H1 (cell line): Measurements from ENCODE around the gene CDC45. TPM values are rescaled to one million over a fixed set of nuclear protein-coding genes. Genes with fewer than 3 reads are reported as not detected.

Experiments
- CTCF ChIA-PET: fragments of 300-600 bp; sonication (Branson Sonifier 250); formaldehyde crosslinking; loops from one replicate; lab custom pipeline; 2021; ENCODE audit not compliant: partially characterized antibody; lab: Charles Lee
- POLR2A ChIA-PET: fragments of 300-600 bp; sonication (Branson Sonifier 250); formaldehyde crosslinking; loops from one replicate; lab custom pipeline; 2021; ENCODE audit warnings: inconsistent platforms; ENCODE audit not compliant: partially characterized antibody; lab: Charles Lee
- DNase-seq, 2 experiments: peaks; one replicate each; pipeline versions ENCODE4 v3.0.0 to v3.0.0-alpha.2; 2010 to 2022; ENCODE audit warnings: low spot score in 2 of 2, low read depth in 1 of 2, mixed read lengths in 1 of 2
- FAIRE-seq: peaks from 2 replicates; lab custom pipeline; 2011; peaks lifted over from hg19 to GRCh38; lab: Jason Lieb, UNC
- H2AFZ ChIP-seq: 2 replicates; pipeline ENCODE4 v1.8.1; 2012; ENCODE audit warnings: low read length, inconsistent platforms
- H2AK5ac ChIP-seq: 2 replicates; pipeline ENCODE4 v1.6.1; 2013; ENCODE audit warnings: low read depth, low read length
- H2BK120ac ChIP-seq: replicated peaks from 2 replicates; pipeline ENCODE3; 2013; ENCODE audit warnings: low read depth, low read length, inconsistent platforms
- H2BK12ac ChIP-seq: 2 replicates; pipeline ENCODE4 v1.6.1; 2013; ENCODE audit warnings: low read depth, low read length
- H2BK15ac ChIP-seq: 2 replicates; pipeline ENCODE4 v1.6.1; 2013; ENCODE audit warnings: low read length
- H2BK20ac ChIP-seq: 2 replicates; pipeline ENCODE4 v1.6.1; 2013; ENCODE audit warnings: low read length
- H2BK5ac ChIP-seq: 2 replicates; pipeline ENCODE4 v1.6.1; 2013; ENCODE audit warnings: low read depth, low read length
- H3K14ac ChIP-seq: 2 replicates; pipeline ENCODE4 v1.6.1; 2013; ENCODE audit warnings: inconsistent platforms; ENCODE audit not compliant: insufficient read length
- H3K18ac ChIP-seq: 2 replicates; pipeline ENCODE4 v1.6.1; 2013; ENCODE audit warnings: low read length; ENCODE audit errors: extremely low read depth
- H3K23ac ChIP-seq: 2 replicates; pipeline ENCODE4 v1.6.1; 2013; ENCODE audit warnings: inconsistent platforms; ENCODE audit not compliant: insufficient read length
- H3K23me2 ChIP-seq: 2 replicates; pipeline ENCODE4 v1.6.1; 2013; ENCODE audit warnings: low read depth, low read length
- H3K27ac ChIP-seq: 2 replicates; pipeline ENCODE4 v1.6.1; 2011; ENCODE audit warnings: low read depth, low read length, inconsistent platforms
- H3K27me3 ChIP-seq, 4 experiments: replicated peaks in 1 of 4; 1 replicate in 1 of 4; 2 replicates in 3 of 4; pipeline versions ENCODE4 v1.6.1 to v1.8.1; 2011 to 2013; ENCODE audit warnings: low read length in 3 of 4, mild to moderate bottlenecking in 3 of 4, inconsistent platforms in 2 of 4, mixed read lengths in 2 of 4, moderate library complexity in 1 of 4; ENCODE audit not compliant: control insufficient read depth in 3 of 4, insufficient read depth in 3 of 4; ENCODE audit errors: extremely low read depth in 1 of 4
- H3K36me3 ChIP-seq, 4 experiments: 2 replicates each; pipeline versions ENCODE4 v1.6.1 to v1.8.1; 2011 to 2013; ENCODE audit warnings: mild to moderate bottlenecking in 4 of 4, low read length in 3 of 4, moderate library complexity in 2 of 4, control low read depth in 1 of 4, inconsistent platforms in 1 of 4; ENCODE audit not compliant: insufficient read depth in 4 of 4, control insufficient read depth in 2 of 4
- H3K4ac ChIP-seq: replicated peaks from 2 replicates; pipeline ENCODE3; 2013; ENCODE audit warnings: low read length, low read depth, mixed read lengths, inconsistent platforms; ENCODE audit not compliant: insufficient read length
- H3K4me1 ChIP-seq, 4 experiments: replicated peaks in 1 of 4; 1 replicate in 1 of 4; 2 replicates in 3 of 4; pipeline versions ENCODE4 v1.6.1 to v1.8.1; 2011 to 2013; ENCODE audit warnings: low read length in 3 of 4, inconsistent platforms in 2 of 4, mixed read lengths in 1 of 4; ENCODE audit not compliant: insufficient read depth in 4 of 4, control insufficient read depth in 3 of 4
- H3K4me2 ChIP-seq, 2 experiments: 2 replicates each; pipeline versions ENCODE4 v1.6.1 to v1.8.1; 2011 to 2013; ENCODE audit warnings: low read depth in 2 of 2, low read length in 2 of 2, control low read depth in 1 of 2, inconsistent platforms in 1 of 2, mild to moderate bottlenecking in 1 of 2; ENCODE audit not compliant: insufficient read depth in 1 of 2
- H3K4me3 ChIP-seq, 4 experiments: fragments of 200-600, 300-600 bp in 1 of 4; sonication (generic), shearing (Covaris generic), sonication (Bioruptor Twin) in 1 of 4; 2 replicates each; pipeline versions ENCODE4 v1.5.1 to v1.8.1; 2011 to 2016; ENCODE audit warnings: low read length in 4 of 4, low read depth in 3 of 4, control low read depth in 2 of 4, inconsistent platforms in 2 of 4, mild to moderate bottlenecking in 2 of 4, mixed read lengths in 1 of 4, moderate library complexity in 1 of 4; ENCODE audit not compliant: insufficient read depth in 2 of 4; ENCODE audit errors: extremely low read depth in 1 of 4
- H3K56ac ChIP-seq: replicated peaks from 2 replicates; pipeline ENCODE3; 2013; ENCODE audit warnings: low read depth, mild to moderate bottlenecking, mixed read lengths, low read length, inconsistent platforms; ENCODE audit not compliant: insufficient read length
- H3K79me1 ChIP-seq: 2 replicates; pipeline ENCODE4 v1.6.1; 2013; ENCODE audit warnings: low read depth, low read length, control low read depth
- H3K79me2 ChIP-seq, 2 experiments: 2 replicates each; pipeline versions ENCODE4 v1.6.1 to v1.8.1; 2012 to 2013; ENCODE audit warnings: low read length in 2 of 2, mild to moderate bottlenecking in 2 of 2, inconsistent platforms in 1 of 2; ENCODE audit not compliant: insufficient read depth in 2 of 2, control insufficient read depth in 1 of 2
- H3K9ac ChIP-seq, 4 experiments: replicated peaks in 1 of 4; 1 replicate in 1 of 4; 2 replicates in 3 of 4; pipeline versions ENCODE4 v1.6.1 to v1.8.1; 2011 to 2013; ENCODE audit warnings: low read depth in 3 of 4, low read length in 3 of 4, control low read depth in 2 of 4, mild to moderate bottlenecking in 2 of 4, moderate library complexity in 2 of 4, inconsistent platforms in 1 of 4; ENCODE audit errors: extremely low read depth in 1 of 4
- H3K9me3 ChIP-seq, 2 experiments: 2 replicates each; pipeline versions ENCODE4 v1.6.1 to v1.8.1; 2012 to 2013; ENCODE audit warnings: mild to moderate bottlenecking in 2 of 2, moderate library complexity in 2 of 2, control low read depth in 1 of 2, inconsistent platforms in 1 of 2, low read depth in 1 of 2, low read length in 1 of 2, mixed read lengths in 1 of 2; ENCODE audit not compliant: insufficient read depth in 2 of 2
- H4K20me1 ChIP-seq, 2 experiments: replicated peaks in 1 of 2; 2 replicates each; pipeline versions ENCODE3 to v1.8.1; 2011 to 2013; ENCODE audit warnings: inconsistent platforms in 2 of 2, low read length in 2 of 2, mild to moderate bottlenecking in 1 of 2; ENCODE audit not compliant: insufficient read depth in 2 of 2, control insufficient read depth in 1 of 2
- H4K5ac ChIP-seq: 2 replicates; pipeline ENCODE4 v1.6.1; 2013; ENCODE audit warnings: low read length, low read depth, mixed read lengths, inconsistent platforms; ENCODE audit not compliant: insufficient read length
- H4K8ac ChIP-seq: 2 replicates; pipeline ENCODE4 v1.8.0; 2013; ENCODE audit warnings: mild to moderate bottlenecking, moderate library complexity, low read length, inconsistent platforms; ENCODE audit not compliant: insufficient read depth; ENCODE audit errors: extremely low read depth
- H4K91ac ChIP-seq: replicated peaks from 2 replicates; pipeline ENCODE3; 2013; ENCODE audit warnings: low read length, mixed read lengths, inconsistent platforms; ENCODE audit not compliant: insufficient read length
- KDM1A ChIP-seq: fragments of 200-600, 300-600 bp; sonication (generic); IDR thresholded peaks from 2 replicates; pipeline ENCODE4 v1.7.1; 2016; ENCODE audit warnings: mild to moderate bottlenecking, low read length, borderline replicate concordance
- KDM4A ChIP-seq: IDR thresholded peaks from one replicate; pipeline ENCODE4 v1.7.1; 2012; ENCODE audit warnings: low read depth, mild to moderate bottlenecking, moderate library complexity, low read length, inconsistent platforms; ENCODE audit not compliant: severe bottlenecking
- MAFK ChIP-seq: IDR thresholded peaks from 2 replicates; pipeline ENCODE4 v1.6.1; 2012; ENCODE audit warnings: low read depth, mild to moderate bottlenecking, improper control_type of control experiment, low read length
- POU5F1 ChIP-seq: IDR thresholded peaks from 2 replicates; pipeline ENCODE4 v1.6.1; 2011; ENCODE audit warnings: low read depth, mild to moderate bottlenecking, low read length, moderate library complexity
- SRF ChIP-seq: IDR thresholded peaks from 2 replicates; pipeline ENCODE4 v1.6.1; 2011; ENCODE audit warnings: mild to moderate bottlenecking, low read depth, low read length, moderate library complexity
- TCF12 ChIP-seq: IDR thresholded peaks from 2 replicates; pipeline ENCODE4 v1.6.1; 2011; ENCODE audit warnings: low read depth, mild to moderate bottlenecking, low read length
- WGBS, 2 experiments: shearing (Covaris generic) in 1 of 2; methylation state at CpG; one replicate each; pipeline versions ENCODE4 v1.1.6 to v1.1.7; 2013 to 2015; ENCODE audit warnings: low lambda C conversion rate in 2 of 2, mixed read lengths in 2 of 2, inconsistent platforms in 1 of 2, low coverage in 1 of 2, missing lambda C conversion rate in 1 of 2; ENCODE audit not compliant: insufficient replicate concordance in 2 of 2, insufficient coverage in 1 of 2, insufficient read length in 1 of 2; ENCODE audit errors: extremely low coverage in 1 of 2, missing lambda C conversion rate in 1 of 2; 5-methylcytosine and 5-hydroxymethylcytosine counted together
- polyA plus RNA-seq, 7 experiments: library from polyadenylated mRNA; depleted of rRNA in 3 of 7; stranded (reverse) in 5 of 7; unstranded in 2 of 7; fragments of >200 nt in 5 of 7; fragments of 200-250 nt in 2 of 7; gene quantifications; 1 replicate in 5 of 7; 2 replicates in 1 of 7; 4 replicates in 1 of 7; pipeline versions ENCODE4 v1.2.1 to v1.2.3, GENCODE V29; 2011 to 2013; ENCODE audit warnings: missing spikeins in 2 of 7, mixed read lengths in 2 of 7
- total RNA-seq: library from RNA; stranded (reverse); fragmentation: NEBNext Ultra II Directional; extraction: Animal tissue kit (Norgen Biotek cat#: 25700); gene quantifications from 2 replicates; pipeline ENCODE4 v1.2.1, GENCODE V29; 2021

Gene CDC45
- total and polyA plus RNA-seq, 2 of the 8 experiments (the other 6 are each of a cell fraction or from before 2014, with no cell fraction given): 31.9 to 37.7 TPM

DNA sequence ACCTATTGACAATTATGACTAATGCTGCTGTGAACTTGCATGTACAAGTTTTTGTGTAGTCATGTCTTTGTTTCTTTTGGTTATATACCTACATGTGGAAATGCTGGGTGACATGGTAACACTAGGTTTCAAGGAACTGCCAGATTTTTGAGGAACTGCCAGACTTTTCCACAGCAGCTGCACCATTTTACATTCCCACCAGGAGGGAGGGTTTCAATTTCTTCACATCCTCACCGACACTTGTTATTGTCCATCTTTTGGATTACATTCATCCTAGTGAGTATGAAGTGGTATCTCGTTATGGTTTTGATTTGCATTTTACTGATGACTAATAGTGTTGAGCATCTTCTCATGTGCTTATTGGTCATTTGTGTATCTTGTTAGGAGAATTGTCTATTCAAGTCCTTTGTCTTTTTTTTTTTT lies 31.2 kb downstream of the CDC45 start:
- Histone ChIP-seq H2BK5ac (no peak overlapping the region), H3K79me2 (no peaks in the 10 kb centered on the region), H3K56ac (no peak overlapping the region), H2AFZ (no peak overlapping the region), H3K9ac (no peak overlapping the region), H2AK5ac (no peak overlapping the region), H4K8ac (no peak overlapping the region), H3K36me3 (peaks cover 7 to 48% (median 15%) of the 10 kb centered on the region in 4 experiments), H4K5ac (no peak overlapping the region), H2BK12ac (no peak overlapping the region), H3K4me2 (no peak overlapping the region), H3K27ac (no peak overlapping the region), H3K14ac (no peak overlapping the region), H2BK20ac (no peak overlapping the region), H4K91ac (no peak overlapping the region), H3K23me2 (no peaks in the 10 kb centered on the region), H2BK120ac (no peak overlapping the region), H4K20me1 (peaks cover 0 to 7% of the 10 kb centered on the region in 2 experiments), H3K23ac (no peak overlapping the region), H3K27me3 (no peaks in the 10 kb centered on the region), H2BK15ac (no peak overlapping the region), H3K9me3 (no peaks in the 10 kb centered on the region), H3K4ac (no peak overlapping the region), H3K4me1 (0 out of 7 replicates have a peak, but pooled peaks cover 0 to 3% (median 0%) of the 10 kb centered on the region in 4 experiments), H3K18ac (no peak overlapping the region), H3K79me1 (no peaks in the 10 kb centered on the region), H3K4me3 (no peak overlapping the region)
- CTCF ChIA-PET: no interaction called here
- POLR2A ChIA-PET: interaction anchor here (2.0 kb wide), 1 partner anchor 10 kb away, joined by 4 read pairs; no protein-coding TSS in a partner anchor
- TF ChIP-seq SRF (no peak), KDM4A (no peak), POU5F1 (no peak), MAFK (no peak), KDM1A (no peak), TCF12 (no peak)
- DNase-seq (no peak), FAIRE-seq (no peak)
- 94% methylated on average over 2 of the region's 2 CpGs; no CpG with 5 or more reads in 1 of the 2 experiments for WGBS, 2 experiments
